ENCODE data around the gene C5orf63.

Gene C5orf63

GRCh38 chr5:127001621-127002296 lies 71.5 kb downstream of the C5orf63 start:
- H3F3A ChIP-seq (ENCODE audit: control insufficient read depth, insufficient read depth) = no peaks in the 10 kb centered on the region
- no peaks in the 10 kb centered on the region for H3K9me2 ChIP-seq (replicated peaks; ENCODE audit: control insufficient read depth, low read length)
- H3K4me3 ChIP-seq (ENCODE audit: low read length) = no peak overlapping the region
- no peak overlapping the region for H3K27ac ChIP-seq (ENCODE audit: low read depth, low read length)
- H3K79me2 ChIP-seq (ENCODE audit: control insufficient read depth, low read length) = peaks cover 16% of the 10 kb centered on the region
- H3K36me3 ChIP-seq (ENCODE audit: control insufficient read depth, low read length) = no peaks in the 10 kb centered on the region
- TF ChIP-seq CTCF (IDR thresholded peaks at IDR 0.05; ENCODE audit: low read depth, low read length, poor library complexity, severe bottlenecking) (no peak), EZH2phosphoT487 (IDR thresholded peaks at IDR 0.05; ENCODE audit: borderline replicate concordance, low read length) (no peak)
- no peaks in the 10 kb centered on the region for H4K20me1 ChIP-seq (ENCODE audit: control insufficient read depth, insufficient read depth, low read depth, low read length)
- H3K9me3 ChIP-seq (ENCODE audit: control insufficient read depth, insufficient read depth, low read length) = no peaks in the 10 kb centered on the region
- H3K4me1 ChIP-seq (ENCODE audit: control insufficient read depth, low read length) = peaks cover 35% of the 10 kb centered on the region
- no peak overlapping the region for H3K4me2 ChIP-seq (ENCODE audit: low read length)
- H3K27me3 ChIP-seq (ENCODE audit: control insufficient read depth, low read length) = no peaks in the 10 kb centered on the region
